GM18517 (cell line): ENCODE measurements around the gene TATDN2.
"Not testable (repeated sequence)": the region's sequence is repeated elsewhere in the genome, so short reads cannot be mapped to it uniquely, and the experiment has no call there.

Experiments used
- ATAC-seq: cut with Tn5 transposase; IDR thresholded peaks from one replicate; pipeline ENCODE4 v1.9.1; 2021; ENCODE audit warnings: mild to moderate bottlenecking, moderate library complexity; ENCODE audit not compliant: unreplicated experiment

TATDN2 gene

DNA sequence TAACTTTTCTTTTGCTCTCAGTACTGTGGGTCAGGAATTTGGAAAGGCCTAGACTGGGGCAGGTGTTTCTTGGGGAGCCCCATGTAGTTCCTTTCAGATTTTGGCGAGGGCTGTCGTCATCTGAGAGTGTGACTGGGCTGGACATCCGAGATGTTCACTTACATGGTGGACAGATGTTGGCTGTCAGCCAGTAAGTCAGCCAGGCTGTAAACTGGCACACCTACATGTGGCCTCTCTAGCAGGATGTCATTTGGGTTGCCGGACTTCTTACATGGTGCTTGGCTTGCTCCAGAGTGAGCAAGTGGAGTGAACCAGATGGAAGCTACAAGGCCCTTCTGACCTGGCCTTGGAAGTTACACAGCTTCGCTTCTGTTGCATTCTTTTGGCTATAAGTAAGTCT, 20.7 kb downstream of the TATDN2 start:
- no peak for ATAC-seq

DNA sequence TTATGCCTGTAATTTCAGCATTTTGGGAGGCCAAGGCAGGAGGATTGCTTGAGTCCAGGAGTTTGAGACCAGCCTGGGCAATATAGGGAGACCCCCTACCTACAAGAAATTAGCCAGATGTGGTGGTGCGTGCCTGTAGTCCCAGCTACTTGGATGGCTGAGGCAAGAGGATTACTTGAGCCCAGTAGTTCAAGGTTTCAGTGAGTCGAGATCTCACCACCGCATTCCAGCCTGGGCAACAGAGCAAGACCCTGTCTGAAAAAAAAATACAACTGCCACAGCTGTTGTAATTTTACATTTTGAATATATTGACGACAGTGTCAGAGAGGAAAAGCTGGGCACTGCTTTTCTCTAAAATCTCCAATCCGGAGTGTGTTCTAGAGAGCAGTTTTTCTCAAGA, 21.2 kb downstream of the TATDN2 start:
- no peak for ATAC-seq

DNA sequence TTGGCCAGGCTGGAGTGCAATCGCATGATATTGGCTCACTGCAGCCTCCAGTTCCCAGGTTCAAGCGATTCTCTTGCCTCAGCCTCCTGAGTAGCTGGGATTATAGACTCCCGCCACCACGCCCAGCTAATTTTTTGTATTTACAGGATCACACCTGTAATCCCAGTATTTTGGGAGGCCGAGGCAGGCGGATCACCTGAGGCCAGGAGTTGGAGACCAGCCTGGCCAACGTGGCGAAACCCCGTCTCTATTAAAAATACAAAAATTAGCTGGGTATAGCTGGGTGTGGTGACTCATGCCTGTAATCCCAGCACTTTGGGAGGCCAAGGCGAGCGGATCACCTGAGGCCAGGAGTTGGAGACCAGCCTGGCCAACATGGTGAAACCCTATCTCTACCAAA, 24.2 kb downstream of the TATDN2 start:
- not testable (repeated sequence) for ATAC-seq

- ATAC-seq = no peak
Measured at GRCh38 chr3:10272977-10273376, 24.7 kb downstream of the TATDN2 start.

DNA sequence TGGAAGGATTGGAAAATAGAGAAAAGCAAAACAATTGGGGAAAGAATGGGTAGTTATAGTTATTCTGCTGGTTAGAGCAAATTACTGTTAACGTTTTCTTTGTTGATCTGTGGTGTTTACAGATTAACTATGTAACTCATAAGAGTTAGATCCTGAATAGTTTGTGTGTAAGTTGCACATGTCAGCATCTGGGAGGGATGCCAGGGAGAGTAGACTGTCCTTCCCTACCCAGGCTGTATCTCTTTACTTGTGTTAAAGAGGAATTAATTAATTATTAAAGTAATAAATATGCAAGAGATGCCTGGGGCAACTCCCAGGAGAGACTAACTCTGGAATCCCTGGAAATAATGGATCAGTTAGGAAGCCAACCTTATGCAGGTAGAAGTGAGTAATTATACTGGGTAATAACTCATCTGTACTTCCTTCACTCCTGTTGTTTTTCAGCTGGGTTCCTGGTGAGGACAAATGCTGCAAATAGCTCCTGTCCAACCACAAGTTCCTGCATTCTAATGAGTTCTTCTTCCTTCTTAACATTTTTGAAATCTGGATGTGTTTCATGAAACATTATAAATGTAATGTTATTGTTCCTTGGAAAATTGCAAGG, 25.5 kb downstream of the TATDN2 start:
- no peak for ATAC-seq

GRCh38 chr3:10274601-10275000, 26.3 kb downstream of the TATDN2 start:
- no peak for ATAC-seq

DNA sequence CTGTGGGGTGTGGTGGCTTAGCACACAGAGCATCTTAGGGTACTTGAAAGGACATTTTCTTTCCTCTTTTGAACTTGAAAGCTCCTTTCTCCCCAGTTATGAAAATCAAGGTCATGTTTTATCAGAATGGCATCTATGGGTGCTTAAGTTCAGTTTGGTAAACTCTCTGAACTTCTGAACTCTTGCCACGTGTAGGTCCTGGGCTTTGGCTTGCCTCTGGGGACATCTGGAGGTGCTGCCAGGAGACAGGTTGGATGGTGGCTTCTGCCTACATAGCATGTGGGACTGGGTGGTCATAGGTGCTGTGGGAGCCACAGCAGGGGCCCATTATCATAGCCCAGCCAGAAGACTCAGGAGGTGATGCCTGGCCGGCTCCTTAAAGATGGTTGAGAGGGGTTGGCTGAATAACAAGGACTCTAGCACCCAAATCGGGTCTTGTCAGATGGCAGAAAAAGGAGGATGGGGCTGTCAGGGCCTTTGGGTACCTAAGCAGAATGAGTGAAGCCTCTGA, 28.9 kb downstream of the TATDN2 start:
- no peak for ATAC-seq

DNA sequence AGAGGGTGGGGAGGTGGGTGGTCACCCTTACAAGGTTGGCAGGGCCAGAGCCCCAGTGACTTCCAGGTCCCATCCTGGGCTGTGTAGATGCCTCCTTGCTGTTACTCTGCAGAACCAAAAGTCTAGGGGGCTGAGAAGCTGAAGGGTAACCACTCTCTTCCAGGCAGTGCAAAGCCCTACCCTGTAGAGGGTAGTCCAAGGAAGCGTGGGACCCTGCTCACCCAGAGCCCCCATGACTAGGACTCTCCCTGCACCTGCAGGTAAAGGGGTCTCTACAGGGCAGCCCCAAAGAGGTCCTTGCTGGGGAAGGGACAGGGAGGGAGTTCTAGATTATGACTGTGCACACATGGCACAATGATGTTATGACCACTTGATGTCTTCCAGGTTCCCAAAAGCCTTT, 30.2 kb downstream of the TATDN2 start:
- ATAC-seq = no peak

DNA sequence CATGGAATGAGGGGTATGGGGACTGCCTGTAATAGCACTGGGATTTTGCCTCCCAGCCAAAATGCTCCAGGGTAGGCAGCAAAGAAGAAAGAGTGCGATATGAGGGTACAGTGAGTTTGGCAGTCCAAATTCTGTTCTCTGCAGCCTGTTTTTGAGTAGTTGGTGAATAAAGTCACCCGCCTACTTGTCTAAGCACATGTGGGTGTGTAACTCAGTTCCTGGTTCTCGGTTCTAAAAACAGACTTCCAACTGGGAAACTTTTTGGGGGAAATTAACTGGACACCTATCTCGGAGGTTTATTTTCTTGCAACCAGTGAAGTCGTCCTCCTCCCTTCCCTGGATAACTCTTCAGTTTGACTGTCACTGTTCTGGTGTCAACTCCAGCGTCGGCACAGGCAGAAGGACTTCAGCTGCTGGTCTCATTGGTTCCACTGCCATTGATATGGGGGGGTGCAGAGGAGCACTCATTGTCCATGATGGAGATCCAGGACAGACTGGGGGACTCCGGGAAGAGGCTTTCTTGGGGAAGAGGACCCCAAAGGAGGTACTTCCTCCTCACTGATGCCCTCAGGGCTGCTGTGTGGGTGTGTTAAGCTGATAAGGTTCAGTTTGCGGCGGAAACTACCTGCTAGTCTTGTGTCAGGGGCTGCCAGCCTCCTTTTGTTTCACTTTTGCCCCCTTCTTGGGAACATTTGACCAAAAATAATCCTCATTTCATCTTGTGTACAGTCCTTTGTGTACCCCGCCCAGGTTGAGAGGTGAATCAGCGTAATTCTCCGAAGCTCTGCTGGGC, 31.3 kb downstream of the TATDN2 start:
- no peak for ATAC-seq

- no peak for ATAC-seq
Measured at GRCh38 chr3:10280177-10280529, 31.9 kb downstream of the TATDN2 start.

DNA sequence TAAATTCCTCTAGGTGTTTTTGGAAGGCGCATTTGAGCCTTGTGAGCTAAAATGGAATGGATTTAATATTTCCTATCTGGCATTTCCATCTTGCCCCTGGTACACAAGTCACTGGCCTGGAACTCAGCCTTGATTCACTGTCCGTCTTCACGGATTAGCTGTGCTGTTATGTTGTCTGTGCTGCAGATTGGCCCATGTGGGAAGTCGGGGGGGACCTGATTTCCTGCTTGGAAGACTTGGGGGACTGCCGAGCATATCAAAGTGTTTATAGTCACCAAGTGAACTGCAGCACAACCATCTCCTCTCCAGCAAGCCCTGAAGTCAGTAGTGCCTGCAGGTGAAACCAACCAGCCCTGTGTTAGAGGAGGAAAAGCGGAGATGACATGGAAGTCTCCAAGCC, 32.3 kb downstream of the TATDN2 start:
- ATAC-seq = no peak

- ATAC-seq = no peak
Measured at GRCh38 chr3:10281951-10282350, 33.7 kb downstream of the TATDN2 start.

GRCh38 chr3:10283638-10284037, 35.4 kb downstream of the TATDN2 start:
- no peak for ATAC-seq

DNA sequence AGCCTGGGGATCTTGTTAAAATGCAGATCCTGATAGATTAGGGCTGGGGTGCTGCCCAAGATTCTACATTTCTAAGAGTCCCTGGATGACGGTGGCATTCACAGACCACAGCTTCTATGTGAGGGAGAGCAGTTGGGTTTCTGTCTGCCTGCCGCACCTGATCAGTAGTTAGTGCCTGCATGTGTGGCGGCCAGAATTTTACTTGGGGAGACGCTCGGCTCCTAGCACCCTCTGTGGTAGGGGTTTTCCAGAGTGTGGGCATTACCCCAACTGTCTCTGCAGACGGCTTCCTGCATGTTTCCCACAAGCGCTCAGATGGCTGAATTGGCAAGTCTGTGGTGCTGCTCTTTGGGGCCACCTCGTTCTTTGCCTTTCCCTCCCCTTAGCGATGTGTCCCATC, 36.2 kb downstream of the TATDN2 start:
- ATAC-seq = no peak

DNA sequence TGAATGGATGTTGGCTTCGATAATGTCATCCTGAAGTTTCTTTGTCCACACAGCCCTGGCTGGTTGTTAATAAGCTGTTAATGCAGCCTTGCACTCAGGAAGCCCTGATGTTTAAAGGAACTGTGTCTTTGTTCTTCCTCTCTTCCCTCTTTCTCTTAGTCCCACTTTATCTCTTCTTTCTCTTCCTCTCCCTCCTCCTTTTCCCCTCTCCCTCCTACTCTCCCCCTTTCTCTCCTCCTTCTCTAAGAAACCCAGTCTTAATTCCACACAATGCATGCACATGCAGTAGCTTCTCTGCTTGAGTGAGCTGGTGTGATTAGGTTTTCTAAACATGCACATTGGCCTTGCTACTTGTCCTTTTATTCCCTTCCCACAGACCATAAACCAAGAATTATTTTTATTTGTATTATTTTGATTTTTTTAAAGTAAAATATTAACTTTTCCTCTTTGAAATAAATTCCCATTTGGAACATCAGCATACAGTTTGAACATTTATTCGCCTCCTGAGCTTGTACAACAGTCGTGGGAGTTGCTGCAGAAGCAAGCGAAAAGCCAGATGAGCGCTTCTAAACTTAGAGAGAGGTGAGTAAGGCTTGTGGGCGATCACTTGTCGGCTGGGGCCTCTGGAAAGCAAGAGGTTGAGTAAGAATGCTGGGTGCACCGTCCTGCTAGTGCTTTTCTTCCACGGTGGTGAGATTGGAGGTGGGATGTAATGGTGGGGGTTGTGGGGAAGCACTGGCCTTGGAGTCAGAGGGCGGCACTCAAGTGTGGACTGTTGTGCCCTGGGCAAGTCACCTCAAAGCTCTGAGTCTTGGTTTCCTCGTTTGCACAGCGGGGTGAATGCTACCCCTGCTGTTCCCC, 37.2 kb downstream of the TATDN2 start:
- no peak for ATAC-seq

DNA sequence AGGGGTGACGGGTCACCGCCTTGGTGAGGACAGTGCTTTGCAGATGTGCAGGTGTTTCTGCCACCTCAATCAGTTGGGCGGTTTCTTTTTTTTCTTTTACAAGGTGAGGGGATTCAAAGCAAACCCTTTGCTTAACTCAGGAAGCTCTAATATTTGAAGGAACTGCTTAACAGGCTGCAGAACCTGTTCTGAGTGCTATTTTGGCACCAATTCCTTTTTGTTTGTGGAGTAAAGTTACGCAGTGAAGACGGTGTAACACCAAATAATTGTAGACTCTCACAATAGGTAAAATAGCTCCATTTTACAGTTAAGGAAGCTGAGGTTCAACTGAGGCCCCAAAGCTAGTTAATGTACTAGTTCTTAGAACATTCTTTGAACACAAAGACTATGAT, 37.9 kb downstream of the TATDN2 start:
- ATAC-seq = no peak

GRCh38 chr3:10286596-10287295, 38.5 kb downstream of the TATDN2 start:
- no peak for ATAC-seq

- ATAC-seq = no peak
Measured at GRCh38 chr3:10287936-10288574, 39.8 kb downstream of the TATDN2 start.

DNA sequence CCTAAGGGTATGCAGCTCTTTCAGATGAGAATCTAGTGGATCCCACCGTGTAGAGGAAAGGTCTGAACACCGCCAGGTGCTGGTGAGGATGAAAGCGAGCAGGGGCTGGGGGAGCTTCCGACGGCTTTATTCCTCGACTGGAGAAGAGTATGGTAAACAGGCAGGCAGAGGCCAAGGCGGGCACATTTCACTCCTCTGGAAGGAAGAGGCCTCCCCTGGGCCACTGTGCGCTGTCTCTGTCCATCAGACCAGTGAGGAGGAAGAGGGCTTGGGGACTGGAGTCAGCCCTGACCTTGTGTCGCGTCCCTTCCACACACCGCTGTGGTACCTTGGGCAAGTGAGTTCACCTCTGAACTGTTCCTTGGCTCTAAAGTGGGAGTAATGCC, 40.3 kb downstream of the TATDN2 start:
- ATAC-seq = no peak

- no peak for ATAC-seq
Measured at GRCh38 chr3:10289077-10289476, 40.8 kb downstream of the TATDN2 start.
